LNCaP clone FGC (cell line): ENCODE data around the gene LRP5.
A peak's percentile ranks its signal among the peaks of the same experiment; 100 is the strongest.
"Not testable (repeated sequence)": the region's sequence is repeated elsewhere in the genome, so short reads cannot be mapped to it uniquely, and the experiment has no call there.

Source experiments
- DNase-seq: peaks from one replicate; pipeline ENCODE4 v3.0.0-alpha.2; 2011; ENCODE audit warnings: low read depth
- H3K4me3 ChIP-seq: 2 replicates; pipeline ENCODE4 v1.5.1; 2011; ENCODE audit warnings: mild to moderate bottlenecking, low read depth, low read length, control low read depth
- TF ChIP-seq, protein P1 (sequence below): IDR thresholded peaks from 2 replicates; pipeline ENCODE4 v1.5.1; 2012; ENCODE audit warnings: mild to moderate bottlenecking; ENCODE audit not compliant: control insufficient read depth, insufficient read depth; ENCODE audit errors: extremely low read depth

LRP5 gene

DNA sequence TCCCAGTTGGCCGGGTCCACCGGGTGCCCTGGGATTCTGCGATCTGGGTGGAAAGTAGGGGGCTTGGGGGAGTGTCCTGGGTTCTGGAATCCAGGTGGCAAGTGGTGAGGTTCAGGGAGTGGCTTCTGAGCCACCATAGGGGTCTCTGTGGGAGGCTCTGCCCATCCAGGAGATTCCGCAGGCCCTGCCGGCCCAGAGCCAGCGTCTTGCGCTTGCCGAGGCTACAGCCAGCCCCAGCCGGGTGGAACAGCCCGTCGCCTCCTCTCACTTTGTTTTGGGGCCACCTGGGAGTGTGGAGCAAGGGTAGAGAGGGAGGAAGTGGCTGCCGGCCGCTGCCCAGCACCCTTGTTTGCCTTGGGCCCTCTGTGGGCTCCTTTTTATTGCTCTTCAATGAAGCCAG, 87.5 kb downstream of the LRP5 start:
- no peak for DNase-seq
- TF ChIP-seq, protein P1, sequence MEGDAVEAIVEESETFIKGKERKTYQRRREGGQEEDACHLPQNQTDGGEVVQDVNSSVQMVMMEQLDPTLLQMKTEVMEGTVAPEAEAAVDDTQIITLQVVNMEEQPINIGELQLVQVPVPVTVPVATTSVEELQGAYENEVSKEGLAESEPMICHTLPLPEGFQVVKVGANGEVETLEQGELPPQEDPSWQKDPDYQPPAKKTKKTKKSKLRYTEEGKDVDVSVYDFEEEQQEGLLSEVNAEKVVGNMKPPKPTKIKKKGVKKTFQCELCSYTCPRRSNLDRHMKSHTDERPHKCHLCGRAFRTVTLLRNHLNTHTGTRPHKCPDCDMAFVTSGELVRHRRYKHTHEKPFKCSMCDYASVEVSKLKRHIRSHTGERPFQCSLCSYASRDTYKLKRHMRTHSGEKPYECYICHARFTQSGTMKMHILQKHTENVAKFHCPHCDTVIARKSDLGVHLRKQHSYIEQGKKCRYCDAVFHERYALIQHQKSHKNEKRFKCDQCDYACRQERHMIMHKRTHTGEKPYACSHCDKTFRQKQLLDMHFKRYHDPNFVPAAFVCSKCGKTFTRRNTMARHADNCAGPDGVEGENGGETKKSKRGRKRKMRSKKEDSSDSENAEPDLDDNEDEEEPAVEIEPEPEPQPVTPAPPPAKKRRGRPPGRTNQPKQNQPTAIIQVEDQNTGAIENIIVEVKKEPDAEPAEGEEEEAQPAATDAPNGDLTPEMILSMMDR = no peak

DNA sequence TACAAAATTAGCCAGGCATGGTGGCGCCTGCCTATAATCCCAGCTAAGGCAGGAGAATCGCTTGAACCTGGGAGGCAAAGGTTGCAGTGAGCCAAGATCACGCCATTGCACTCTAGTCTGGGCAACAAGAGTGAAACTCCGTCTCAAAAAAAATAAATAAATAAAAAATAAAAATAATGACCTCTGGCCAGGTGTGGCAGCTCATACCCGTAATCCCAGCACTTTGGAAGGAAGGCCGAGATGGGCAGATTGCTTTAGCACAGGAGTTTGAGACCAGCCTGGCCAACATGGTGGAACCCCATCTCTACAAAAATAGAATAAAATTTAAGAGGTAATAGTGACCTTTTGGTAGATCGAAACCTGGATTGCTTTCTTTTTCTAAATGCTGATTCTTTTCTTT, 88.2 kb downstream of the LRP5 start:
- DNase-seq, H3K4me3 ChIP-seq: not testable (repeated sequence)

More for the DNA sequence above, 87.5 kb downstream of the LRP5 start:
- H3K4me3 ChIP-seq = no peak overlapping the region

DNA sequence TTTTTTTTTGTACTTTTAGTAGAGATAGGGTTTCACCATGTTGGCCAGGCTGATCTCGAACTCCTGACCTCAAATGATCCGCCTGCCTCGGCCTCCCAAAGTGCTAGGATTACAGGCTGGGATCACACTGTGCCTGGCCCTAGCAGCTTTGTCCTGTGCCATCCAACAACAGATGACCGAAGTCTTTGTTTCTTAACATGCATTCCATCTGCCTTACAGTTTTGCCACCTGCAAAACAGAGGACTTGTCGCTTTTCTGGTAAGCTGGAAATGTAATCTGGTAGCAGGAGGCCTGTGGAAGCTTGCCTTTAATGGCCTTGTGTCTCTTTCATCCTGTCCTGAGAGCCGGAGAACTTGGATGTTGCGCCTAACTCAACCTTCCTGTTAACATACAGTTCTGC, 89.5 kb downstream of the LRP5 start:
- TF ChIP-seq, protein P1 = no peak
- H3K4me3 ChIP-seq = no peak overlapping the region

DNA sequence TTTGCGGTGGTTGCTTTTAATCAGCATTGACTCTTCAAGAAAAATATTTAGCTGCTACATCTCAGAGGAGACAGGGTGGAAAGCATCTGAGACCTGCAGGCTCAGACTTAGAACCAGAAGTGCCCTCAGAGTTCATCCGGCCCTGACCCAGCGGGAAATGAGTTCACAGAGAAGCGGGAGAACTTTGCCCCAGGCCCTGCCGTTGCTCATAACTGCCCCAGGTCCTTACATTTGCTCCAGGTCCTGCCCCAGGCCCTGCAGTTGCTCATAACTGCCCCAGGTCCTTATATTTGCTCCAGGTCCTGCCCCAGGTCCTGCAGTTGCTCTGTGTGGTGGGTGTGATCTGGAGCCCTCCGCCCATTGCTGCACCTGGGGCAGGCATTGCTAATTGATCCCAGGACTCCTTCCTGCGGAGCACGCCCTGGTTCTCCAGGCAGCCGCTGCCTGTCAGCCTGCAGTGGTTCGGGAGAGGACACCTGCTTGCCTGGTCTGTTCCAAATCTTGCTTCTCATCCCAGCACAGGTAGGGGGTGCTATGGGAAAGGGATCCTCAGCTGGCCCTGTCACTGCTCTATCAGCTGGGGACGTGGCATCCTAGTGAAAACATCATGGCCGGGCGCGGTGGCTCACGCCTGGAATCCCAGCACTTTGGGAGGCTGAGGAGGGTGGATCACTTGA, 90.1 kb downstream of the LRP5 start:
- TF ChIP-seq, protein P1 = peak; percentile 17; the same call in 1 of the 2 replicates
- no peak overlapping the region for H3K4me3 ChIP-seq
- DNase-seq = no peak

More for the DNA sequence above, 89.5 kb downstream of the LRP5 start:
- no peak for DNase-seq

DNA sequence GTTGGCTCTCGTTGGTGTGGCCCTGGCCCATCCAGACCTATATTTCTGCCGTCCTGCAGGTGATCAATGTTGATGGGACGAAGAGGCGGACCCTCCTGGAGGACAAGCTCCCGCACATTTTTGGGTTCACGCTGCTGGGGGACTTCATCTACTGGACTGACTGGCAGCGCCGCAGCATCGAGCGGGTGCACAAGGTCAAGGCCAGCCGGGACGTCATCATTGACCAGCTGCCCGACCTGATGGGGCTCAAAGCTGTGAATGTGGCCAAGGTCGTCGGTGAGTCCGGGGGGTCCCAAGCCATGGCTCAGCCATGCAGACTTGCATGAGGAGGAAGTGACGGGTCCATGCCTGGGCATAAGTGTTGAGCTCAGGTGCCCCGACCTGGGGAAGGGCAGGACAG, 91.0 kb downstream of the LRP5 start:
- H3K4me3 ChIP-seq = no peak overlapping the region
- DNase-seq = no peak
- TF ChIP-seq, protein P1 = no peak

DNA sequence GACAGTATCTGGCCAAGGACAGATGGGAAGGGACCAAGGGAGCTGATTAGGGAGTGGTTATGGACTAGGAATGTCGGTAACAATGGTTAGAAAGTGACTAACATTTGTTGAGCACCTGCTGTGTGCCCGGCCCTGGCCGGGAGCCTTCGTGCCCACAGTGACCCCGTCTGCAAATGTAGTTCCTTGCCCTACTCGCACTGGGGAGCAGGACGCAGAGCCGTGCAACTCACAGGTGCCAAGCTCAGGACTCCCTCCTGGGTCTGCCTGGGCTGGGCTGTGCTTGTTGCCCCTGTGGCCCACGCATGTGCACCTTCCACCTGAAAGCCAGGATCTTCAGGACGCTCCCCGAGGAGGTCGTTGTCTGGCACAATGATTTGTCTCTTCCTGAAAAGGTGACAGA, 91.4 kb downstream of the LRP5 start:
- H3K4me3 ChIP-seq = no peak overlapping the region
- no peak for DNase-seq
- TF ChIP-seq, protein P1 = no peak

DNA sequence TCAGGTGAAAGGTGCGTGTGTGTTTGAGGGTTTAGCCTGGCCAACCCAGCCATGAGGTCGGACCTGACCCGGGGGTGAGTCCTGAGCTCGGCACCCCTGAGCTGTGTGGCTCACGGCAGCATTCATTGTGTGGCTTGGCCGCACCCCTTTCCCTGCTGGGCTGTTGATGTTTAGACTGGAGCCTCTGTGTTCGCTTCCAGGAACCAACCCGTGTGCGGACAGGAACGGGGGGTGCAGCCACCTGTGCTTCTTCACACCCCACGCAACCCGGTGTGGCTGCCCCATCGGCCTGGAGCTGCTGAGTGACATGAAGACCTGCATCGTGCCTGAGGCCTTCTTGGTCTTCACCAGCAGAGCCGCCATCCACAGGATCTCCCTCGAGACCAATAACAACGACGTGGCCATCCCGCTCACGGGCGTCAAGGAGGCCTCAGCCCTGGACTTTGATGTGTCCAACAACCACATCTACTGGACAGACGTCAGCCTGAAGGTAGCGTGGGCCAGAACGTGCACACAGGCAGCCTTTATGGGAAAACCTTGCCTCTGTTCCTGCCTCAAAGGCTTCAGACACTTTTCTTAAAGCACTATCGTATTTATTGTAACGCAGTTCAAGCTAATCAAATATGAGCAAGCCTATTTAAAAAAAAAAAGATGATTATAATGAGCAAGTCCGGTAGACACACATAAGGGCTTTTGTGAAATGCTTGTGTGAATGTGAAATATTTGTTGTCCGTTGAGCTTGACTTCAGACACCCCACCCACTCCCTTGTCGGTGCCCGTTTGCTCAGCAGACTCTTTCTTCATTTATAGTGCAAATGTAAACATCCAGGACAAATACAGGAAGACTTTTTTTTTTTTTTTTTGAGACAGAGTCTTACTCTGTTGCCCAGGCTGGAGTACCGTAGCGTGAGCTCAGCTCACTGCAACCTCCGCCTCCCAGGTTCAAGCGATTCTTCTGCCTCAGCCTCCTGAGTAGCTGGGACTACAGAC, 94.2 kb downstream of the LRP5 start:
- TF ChIP-seq, protein P1 = no peak
- DNase-seq = peak; percentile 78
- H3K4me3 ChIP-seq = no peak overlapping the region
